HG02885 (cell line): ENCODE measurements around the gene ODF4.
A peak's percentile ranks its signal among the peaks of the same experiment; 100 is the strongest.

ENCODE experiments used
- ATAC-seq: cut with Tn5 transposase; IDR thresholded peaks from one replicate; pipeline ENCODE4 v1.9.1; 2021; ENCODE audit warnings: mild to moderate bottlenecking; ENCODE audit not compliant: unreplicated experiment, poor library complexity

Gene ODF4, protein sequence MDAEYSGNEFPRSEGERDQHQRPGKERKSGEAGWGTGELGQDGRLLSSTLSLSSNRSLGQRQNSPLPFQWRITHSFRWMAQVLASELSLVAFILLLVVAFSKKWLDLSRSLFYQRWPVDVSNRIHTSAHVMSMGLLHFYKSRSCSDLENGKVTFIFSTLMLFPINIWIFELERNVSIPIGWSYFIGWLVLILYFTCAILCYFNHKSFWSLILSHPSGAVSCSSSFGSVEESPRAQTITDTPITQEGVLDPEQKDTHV

DNA sequence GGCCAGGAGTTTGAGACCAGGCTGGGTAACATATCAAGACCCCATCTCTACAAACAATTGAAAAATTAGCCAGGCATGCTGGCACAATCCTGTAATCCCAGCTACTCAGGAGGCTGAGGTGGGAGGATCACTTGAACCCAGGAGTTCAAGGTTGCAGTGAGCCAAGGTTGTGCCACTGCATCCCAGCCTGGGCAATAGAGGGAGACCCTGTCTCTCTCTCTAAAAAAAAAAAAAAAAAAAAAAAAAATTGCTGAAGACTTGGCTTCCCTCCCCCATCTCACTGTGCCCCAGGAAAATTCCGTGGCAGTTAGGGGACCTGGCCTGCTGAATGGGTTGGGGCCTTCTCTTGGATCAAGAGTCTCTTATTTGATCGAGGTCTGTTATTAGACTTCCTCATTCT is at the start of gene ODF4:
ODF4 (plus strand) TSS at position 301 of the 400 bp plus-strand sequence. CDS start 212 bp downstream, outside the sequence.
- ATAC-seq = no peak

DNA sequence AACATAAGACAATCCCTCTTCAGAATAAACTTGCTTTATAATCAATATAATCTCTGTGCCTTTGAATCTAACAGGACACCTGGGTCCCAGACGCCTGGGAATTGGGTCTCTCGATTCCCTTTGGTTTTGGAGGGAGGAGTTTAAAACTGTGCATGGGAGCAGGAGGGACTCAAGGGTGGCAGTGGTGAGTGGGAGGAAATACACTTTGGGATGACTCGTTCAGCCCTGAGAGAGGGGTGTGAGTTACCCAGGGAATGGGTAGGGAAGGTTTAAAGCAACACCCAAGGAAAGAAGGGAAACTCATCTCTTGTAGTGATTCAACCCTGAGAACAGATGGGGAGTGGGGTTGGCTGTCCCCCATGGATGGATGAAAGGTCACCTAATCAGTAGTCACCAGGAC is 49.6 kb upstream of the ODF4 start:
- ATAC-seq = no peak

DNA sequence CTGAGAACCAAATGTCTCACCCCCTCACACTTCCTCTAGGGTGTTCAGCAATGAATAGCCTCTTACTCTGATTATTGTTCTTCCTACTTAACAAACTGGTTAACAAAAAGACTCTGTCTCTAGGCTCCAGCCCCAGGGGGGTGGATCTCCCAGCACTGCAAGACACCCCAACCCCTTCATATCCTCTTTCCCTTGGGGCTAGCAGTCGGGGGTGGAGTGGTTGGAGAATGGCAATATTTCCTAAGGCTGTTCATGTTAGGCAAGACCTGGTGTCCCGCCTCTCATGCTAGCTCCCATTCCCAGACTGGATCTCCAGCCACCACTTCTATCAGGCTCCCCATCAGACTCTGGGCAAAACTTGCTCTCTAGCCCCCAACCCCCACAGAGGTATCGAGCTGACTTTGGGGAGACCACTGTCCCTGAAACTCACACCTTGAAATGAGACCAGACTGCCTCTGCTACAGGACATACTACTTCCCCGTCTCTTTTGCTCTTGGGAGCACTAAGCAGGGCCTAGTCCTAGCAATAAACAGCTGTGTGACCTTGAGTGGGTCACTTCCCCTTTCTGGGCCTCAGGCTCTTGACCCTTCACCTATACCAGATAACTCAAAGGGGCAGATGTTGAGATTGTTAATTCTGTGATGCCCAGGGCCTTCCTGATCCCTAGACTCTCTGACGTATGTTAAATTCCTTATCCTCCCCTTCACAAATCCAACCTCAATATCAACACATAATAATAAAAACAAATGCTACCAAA is 46.8 kb upstream of the ODF4 start:
- no peak for ATAC-seq

DNA sequence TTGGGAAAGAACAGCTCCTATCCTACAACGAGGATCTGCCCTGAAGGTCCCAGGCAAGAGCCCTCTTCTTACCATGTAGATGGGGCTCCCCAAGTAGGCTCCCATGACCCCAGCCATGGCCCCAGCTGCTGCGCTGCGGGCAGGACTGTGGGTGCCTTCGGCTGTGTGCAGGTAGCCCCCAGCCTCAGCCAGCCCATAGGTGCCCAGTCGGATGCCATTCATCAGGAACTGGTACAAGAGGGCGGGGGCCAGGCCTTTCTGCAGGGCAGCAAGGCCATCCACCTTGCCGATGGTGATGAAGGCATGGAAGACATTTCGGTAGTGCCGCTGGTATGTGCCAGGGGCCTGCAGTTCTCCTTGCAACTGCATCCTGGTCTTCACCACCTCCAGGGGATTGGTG is 45.3 kb upstream of the ODF4 start:
- ATAC-seq = no peak

DNA sequence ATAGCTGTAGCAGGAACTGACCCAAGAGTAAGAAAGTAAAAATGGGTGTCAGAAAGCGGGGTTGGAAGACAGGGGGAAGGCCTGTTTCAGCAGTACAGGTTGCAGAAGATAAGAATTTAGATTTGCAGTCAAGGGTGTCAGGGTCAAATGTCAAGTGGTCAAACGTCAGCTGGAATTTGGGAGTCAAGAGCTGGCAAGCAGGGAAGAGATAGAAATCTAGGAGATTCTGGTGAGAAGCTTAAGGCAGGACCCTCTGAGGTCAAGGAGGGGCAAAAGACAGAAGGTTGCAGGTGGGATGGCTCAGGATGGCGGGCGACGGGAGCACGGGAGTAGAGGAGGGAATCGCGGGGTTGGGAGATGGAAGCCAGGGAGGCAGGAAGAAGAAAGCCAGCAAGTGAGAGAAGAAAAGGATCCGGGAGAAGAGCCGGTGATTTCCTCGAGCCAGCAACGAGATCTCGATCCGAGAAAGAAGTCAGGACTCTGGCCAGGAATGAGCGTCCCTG is 44.8 kb upstream of the ODF4 start:
- no peak for ATAC-seq

DNA sequence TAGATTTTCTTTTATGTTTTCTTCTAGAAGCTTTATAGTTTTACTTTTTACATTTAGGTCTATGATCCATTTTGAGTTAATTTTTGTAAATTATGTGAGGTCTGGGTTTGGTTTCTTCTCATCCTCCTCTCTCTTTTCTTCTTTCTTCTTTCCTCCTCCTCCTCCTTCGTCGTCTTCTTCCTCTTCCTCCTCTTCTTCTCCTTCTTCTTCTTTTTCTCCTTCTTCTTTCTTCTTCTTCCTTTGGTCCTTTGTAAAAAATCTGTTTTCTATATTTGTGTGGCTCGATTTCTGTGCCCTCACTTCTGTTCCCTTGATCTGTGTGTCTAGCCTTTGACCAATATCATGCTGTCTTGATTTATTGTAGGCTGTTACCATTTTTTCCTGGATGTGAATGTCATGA is 39.4 kb upstream of the ODF4 start:
- no peak for ATAC-seq

DNA sequence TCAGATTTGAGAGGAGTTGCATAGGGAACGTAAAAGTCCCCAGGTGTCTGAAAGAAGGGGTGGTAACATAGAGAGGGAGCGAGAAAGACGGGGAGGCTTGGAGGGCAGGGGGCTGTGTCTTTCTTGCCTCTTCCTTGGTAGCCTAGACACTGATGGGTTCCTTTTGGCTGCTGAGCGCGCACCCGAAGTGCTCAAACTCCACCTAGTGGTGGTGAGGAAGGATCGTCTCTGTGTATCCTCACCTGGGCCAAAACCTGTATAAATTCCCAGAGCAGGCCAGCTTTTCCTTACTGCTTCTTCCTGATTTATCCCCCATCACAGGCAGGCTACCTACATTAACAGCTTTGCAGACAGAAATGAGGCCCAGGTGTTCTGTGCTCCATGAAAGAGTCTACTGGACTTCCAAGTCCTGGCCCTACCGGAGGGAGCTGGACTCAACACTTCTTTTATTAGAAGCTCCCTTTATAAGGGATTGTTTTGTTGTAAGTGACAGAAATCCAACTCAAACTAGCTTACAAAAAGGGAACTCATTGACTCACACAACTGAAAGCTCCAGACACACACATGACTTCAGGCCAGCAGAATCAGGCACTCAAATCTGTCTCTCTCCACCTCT is 38.9 kb upstream of the ODF4 start:
- peak; percentile 49 for ATAC-seq

DNA sequence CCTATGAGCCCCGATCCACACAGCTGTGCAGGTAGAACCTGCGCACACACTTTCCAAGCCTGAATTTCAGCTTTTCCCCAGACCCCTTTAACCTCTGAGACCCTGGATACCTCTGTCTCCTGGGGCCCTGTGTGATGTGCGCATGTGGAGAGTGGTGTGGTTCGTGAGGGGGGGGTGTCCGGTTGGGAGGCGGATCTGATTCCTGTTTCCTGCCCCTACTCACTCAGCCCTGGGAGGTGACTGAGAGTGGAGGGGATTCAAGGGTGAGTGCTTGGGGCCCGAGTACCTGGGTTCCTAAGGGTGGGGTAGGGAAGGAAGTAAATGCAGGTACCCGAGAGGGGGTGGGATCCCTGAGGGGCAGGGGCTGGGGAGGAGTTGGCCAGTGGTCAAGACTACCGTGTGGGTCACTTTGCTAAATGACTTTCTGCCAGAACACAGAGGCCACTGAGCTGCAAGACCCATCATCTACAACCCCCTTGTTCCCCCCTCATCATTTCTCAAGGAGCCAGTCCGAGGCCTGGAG is 29.0 kb upstream of the ODF4 start:
- no peak for ATAC-seq

DNA sequence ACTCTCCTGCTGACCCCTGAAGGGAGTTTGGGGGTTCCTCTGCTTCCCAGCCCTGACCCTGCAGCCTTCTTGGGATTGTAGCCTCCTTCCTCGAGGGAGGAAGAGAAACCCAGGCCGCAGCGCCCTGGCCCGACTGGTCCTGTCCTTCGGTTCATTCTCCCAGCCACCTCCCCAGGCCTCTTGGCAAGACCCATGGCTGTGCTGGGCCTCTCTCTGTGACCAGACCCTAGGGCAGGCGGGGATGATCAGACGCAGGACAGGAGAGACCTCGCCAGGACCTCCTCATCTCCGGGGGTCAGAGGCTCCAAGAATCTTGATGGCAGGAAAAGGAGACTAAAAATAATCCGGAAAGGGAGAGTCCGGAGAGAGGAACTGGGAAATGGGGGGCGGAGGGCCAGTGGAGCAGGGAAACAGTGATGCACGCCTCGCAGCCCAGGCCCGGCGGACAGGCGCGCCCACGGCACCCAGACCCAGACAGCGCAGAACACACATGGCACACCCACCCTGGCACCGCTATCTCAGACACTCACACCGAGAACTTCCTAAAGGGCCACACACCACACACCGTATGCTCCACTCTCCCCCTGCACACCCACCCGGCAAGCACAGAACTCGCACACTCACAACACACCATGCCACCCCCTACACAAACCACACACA is 28.4 kb upstream of the ODF4 start:
- ATAC-seq = no peak

DNA sequence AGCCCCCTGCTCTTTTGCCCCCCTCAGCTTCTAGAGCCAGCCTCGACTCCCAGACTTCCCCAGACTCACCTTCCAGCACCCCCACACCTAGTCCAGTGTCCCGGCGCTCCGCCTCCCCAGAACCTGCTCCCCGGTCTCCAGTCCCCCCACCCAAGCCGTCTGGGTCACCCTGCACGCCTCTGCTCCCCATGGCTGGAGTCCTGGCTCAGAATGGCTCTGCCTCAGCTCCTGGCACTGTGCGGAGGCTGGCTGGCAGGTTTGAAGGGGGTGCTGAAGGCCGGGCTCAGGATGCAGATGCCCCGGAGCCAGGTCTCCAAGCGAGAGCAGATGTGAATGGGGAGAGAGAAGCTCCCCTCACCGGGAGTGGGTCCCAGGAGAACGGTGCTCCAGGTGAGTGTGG is 27.4 kb upstream of the ODF4 start:
- no peak for ATAC-seq

DNA sequence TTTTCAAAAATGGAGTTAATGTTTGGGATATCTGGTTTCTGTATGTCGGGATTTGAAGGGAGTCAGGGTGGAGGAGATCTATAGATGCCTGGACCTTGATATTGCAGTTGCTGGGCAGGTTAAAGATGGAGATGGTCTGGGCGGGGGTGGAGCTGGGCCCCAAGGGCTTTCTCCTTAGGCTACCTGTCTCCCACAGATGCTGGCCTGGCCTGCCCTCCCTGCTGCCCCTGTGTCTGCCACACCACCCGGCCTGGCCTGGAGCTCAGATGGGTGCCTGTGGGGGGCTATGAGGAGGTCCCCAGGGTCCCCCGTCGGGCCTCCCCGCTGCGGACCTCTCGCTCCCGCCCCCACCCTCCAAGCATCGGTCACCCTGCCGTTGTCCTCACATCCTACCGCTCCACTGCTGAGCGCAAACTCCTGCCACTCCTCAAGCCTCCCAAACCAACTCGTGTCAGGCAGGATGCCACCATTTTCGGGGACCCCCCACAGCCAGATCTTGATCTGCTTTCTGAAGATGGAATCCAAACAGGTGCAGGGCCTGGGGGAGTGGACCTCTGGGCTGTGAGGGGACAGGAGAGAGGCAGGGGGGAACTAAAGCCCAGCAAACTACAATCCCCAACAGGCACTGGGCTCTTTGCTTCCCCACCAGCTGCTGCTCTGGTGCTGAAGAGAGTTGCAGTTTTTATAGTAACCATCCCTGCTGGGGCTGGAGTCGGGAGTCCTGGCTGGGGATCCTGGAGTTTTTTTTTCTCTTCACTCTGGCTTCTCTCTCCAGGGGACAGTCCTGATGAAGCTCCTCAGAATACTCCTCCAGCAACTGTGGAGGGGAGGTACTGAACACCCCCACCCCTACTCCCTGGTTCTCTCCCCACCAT is 26.7 kb upstream of the ODF4 start:
- ATAC-seq = no peak

DNA sequence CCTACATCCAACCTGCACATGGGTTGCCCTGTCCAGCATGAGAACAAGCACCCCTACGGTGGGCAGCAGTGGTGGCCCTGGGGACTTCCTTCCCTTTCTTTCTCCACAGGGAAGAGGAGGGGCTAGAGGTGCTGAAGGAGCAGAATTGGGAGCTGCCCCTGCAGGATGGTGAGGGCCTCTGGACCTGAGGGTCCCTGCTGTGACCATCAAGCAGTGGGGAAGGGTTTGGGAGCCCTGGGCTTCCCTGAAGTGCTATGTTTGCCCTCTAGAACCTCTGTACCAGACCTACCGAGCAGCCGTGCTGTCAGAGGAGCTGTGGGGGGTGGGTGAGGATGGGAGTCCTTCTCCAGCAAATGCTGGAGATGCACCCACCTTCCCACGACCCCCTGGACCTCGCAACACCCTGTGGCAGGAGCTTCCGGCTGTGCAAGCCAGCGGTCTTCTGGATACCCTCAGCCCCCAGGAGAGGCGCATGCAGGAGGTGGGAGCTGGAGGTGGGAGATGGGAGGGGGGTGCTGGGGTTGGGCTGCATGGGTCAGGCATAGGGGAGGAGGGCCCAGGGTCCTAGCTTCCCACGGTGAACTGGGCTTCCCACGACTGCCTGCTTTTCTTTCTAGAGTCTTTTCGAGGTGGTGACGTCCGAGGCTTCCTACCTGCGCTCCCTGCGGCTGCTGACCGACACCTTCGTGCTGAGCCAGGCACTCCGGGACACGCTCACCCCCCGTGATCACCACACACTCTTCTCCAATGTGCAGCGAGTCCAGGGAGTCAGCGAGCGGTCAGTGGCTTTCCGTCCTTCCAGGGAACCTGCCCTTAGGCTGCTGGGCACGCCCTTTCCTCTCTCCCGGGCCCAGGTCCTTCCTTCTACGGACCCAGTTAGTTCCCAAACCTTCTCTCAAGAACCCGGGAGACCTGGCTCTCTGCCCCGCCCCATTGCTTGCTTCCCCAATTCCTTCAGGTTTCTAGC is 24.6 kb upstream of the ODF4 start:
- no peak for ATAC-seq

DNA sequence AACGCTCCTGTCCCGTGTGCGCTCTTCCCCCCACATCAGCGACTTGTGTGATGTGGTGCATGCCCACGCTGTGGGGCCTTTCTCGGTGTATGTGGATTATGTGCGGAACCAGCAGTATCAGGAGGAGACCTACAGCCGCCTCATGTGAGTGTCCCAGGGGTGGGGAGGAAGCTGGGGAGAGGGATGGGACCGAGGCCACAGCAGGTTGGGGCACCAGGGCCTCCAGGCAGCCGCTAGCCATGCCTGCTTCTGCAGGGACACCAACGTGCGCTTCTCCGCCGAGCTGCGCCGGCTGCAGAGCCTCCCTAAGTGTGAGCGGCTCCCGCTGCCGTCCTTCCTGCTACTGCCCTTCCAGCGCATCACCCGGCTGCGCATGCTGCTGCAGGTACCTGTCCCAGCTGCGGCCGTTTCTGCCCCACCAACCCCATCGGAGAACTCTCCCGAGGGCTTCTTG is 23.8 kb upstream of the ODF4 start:
- no peak for ATAC-seq

DNA sequence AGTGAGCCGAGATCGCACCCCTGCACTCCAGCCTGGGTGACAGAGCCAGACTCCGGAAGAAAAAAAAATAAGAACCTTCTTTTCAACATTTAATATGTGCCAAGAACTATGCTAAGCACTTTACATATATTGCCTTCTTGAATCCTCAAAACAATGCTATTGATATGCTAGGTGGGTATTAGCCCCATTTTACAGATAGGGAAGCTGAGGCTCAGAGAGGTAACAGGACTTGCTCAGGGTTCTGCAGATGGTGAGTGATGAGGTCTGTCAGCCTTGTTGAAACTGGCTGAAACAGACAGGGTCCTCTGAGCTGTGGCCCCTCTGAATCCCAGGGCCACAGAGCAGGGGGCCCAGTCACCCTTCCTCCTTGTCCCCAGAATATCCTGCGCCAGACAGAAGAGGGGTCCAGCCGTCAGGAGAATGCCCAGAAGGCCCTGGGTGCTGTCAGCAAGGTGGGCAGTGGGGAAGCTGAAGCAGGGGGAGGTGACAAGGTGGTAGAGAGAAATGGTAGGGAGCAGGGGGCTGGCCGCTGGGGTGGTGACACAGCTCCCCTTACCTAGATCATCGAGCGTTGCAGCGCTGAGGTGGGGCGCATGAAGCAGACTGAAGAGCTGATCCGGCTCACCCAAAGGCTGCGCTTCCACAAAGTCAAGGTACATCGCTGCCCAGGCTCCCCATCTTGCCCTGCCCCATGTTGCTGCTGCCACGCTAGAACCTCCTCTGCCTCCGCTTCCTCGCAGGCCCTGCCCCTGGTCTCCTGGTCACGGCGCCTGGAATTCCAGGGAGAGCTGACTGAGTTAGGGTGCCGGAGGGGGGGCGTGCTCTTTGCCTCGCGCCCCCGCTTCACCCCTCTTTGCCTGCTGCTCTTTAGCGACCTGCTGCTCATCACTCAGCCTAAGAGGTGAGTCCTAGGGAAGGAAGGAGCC is 21.4 kb upstream of the ODF4 start:
- ATAC-seq = no peak

DNA sequence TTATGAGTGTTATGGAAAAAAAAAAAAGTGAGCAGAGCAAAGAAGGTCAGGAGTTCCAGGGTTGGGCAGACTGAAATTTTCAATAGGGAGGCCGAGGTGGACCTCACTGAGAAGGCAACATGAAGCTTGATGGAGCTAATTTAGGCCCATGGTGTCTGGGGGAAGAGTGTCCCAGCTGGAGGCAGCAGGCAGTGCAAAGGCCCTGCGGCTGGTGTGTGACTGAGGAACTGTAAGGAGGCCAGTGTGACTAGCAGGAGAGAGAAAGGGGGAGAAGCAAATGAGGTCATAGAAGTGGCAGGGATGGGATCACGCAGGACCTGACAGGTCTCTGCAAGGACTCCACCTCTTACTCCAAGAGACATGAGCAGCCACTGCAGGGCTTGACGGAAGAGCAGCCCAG is 19.4 kb upstream of the ODF4 start:
- no peak for ATAC-seq

DNA sequence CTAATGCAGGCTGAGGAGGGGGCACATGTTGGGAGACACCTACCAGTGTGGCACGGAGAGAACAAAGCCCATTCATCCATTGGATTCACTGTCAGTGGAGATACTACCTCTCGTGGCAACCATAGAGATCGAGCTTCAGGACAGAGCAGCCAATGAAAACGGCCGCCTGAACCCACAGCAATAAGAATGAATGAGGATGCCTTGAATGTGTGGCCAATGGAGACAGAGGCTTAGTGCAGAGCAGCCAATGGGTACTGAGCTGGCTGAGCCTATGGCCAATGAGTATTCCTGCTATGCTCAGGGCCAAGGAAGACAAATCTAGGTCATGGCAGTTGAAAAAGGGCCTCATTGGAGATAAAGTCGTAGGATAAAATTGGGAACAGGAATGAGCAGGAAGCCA is 18.6 kb upstream of the ODF4 start:
- no peak for ATAC-seq

DNA sequence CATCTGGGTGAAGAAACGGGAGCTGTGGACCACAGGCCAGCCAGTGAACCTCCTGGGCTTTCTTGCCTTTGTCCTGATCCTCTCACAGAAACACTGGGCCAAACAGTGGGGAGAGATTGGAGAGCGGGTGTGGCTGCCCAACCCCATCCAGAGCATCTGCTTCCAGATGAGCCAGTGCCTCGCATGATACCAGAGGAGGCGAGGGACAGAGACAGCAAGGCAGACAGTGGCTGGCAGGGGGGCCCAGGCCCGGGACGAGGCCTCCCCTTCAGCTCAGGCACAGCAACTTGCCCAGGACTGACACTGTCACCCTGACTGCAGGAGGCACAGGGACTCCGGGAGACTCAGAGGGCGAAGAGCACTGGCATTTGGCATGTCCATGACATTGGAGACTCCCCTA is 17.6 kb upstream of the ODF4 start:
- no peak for ATAC-seq

DNA sequence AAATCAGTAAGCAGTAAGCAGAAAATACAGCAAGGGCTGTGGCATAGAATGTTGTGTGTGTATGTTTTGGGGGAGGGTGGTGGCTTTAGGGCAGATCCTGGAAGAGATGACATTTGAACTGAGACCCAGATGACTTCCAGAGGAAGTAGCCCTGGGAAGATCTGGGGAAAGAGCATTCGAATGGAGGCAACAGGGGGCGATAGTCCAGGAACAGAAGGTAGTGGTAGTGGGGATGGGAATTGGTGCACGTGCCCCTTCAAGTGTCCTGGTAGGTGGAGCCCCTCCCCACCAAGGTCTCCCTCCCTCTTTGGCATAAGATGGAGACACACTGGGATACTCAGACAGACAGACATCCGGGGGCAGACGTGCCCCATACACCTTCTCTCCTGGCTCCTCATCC is 15.5 kb upstream of the ODF4 start:
- ATAC-seq = no peak
